Amygdala (tissue), 56 donors: ENCODE data around the gene FMNL2.

Experiments
- DNase-seq, 56 donors: peaks; one replicate each; lab custom pipeline; 2025; lab: John Stamatoyannopoulos, UW

FMNL2 gene

GRCh38 chr2:152594022-152594766, 259.2 kb downstream of the FMNL2 start:
- peak in 6 of 56 donors; percentile 13 to 55 (median 22) for DNase-seq

DNA sequence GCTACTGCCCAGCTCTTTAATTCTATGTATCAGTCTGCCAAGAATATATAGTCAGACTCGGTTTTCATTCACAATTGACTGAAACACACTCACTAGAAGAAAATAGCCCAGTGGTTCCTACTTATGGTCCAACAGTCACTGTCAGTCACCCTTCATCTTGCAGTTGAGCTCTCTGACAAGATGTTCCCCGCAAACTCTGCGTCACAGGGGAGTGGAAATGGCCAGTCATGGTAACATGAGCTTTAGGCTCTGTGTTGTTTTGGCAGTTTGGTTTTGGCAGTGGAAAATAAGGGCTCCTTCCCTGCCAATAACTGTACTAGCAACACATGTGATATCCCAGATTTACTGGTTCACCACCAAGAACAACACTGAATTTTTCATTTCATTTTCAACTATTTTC, 259.8 kb downstream of the FMNL2 start:
- no peak for DNase-seq

GRCh38 chr2:152598975-152599759, 264.2 kb downstream of the FMNL2 start:
- DNase-seq = no peak

DNA sequence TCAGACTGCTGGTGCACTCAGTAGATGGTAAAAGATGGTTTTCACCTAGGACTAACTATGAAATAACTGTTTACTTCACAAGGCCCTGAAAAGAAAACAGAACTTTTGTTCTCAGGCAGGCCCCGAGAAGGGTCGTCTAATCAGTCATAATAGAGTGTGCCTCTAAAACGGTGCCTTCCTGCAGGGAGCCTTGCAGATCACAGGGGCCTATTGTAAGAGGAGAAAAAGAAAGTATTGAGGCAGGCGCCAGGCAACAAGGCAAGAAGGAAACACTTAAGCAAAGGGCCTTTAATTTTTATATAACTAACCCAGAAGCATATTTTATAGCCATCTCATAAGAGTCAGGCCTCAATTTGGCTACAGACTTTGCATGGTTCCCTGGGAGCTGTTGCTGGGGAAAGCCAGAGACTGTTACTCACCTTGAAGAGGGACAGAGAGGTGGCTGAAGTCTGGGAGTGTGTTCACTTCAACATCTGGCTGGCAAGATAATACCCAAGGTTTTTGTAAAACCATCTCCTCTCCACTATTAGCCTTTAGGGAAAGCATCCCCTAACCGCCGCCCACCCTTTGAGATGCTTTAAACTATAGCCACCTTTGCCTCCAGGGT, 265.2 kb downstream of the FMNL2 start:
- DNase-seq = peak in 3 of 56 donors; percentile 7 to 33 (median 11)

DNA sequence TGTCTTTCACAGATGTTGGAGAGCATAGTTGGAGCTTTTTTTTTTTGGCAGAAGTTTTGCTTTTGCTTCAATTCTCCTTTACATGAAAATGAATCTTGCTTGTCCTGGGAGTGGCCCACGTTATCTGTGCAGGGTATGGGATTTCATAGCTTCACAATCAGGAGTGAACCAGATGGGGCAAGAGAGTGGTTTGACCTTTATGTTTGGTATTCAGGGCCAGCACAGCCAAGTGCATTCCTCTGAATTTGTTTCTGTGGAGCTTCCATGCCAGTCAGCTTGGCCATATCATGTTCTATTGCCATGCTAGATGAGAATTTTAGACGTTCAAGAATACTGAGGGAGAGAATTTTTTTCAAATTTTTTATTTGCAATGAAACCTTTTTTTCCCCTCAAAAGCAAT, 265.7 kb downstream of the FMNL2 start:
- no peak for DNase-seq

GRCh38 chr2:152602750-152603149, 267.8 kb downstream of the FMNL2 start:
- DNase-seq = no peak

DNA sequence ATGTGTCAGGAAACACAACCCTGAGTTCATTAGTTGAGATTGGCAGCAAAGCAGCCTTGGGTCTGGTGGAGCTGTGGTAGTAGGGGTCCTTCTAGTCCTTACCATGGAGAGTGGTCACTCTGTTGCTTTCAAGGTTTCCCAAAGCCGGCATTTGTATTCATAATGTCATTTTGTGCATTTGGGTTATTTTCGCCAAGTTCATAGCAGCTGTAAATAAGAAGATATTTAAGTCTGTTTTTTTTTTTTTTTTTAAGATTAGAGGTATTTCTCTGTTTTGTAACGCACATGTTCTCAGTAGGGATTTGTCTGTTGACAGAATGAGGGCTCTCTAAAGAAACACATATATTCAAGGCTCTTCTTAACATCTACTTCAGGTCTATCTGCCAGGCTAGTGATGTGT, 268.2 kb downstream of the FMNL2 start:
- DNase-seq = no peak

DNA sequence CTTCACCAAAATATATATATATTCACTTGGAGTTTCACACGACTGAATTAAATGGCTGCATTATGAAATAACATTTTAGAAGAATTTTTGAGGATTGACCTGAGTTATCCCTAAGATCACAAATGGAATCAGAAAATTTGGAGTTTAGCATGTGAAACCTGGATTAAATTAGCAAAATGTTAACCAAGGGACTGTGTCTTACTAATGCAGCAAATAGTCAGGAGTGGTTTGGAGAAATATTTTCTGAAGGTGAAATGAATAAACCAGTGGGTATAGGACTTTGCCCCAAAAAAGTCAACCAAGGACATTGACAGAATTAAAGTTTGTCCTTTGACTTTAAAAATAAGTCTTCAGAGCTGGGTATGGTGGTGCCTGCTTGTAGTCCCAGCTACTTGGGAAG, 271.1 kb downstream of the FMNL2 start:
- DNase-seq = no peak

DNA sequence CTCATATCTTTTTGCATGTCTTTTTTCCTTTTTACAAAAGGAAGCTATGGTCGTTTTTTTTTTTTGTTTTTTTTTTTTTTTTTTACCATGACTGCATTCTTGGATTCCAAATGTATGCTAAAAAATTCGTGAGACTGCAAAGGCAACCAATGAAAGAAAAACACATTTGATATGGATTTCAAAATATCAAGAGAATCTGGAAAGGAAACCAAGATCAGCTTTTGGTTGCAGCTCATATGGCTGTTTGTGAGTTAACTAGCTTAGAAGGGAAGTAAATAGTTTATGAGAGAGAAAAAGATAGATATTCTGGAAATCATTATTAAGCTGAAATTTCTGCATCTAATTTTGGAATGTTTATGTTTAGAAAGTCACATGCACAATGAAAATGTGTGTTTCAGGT, 272.0 kb downstream of the FMNL2 start:
- no peak for DNase-seq

DNA sequence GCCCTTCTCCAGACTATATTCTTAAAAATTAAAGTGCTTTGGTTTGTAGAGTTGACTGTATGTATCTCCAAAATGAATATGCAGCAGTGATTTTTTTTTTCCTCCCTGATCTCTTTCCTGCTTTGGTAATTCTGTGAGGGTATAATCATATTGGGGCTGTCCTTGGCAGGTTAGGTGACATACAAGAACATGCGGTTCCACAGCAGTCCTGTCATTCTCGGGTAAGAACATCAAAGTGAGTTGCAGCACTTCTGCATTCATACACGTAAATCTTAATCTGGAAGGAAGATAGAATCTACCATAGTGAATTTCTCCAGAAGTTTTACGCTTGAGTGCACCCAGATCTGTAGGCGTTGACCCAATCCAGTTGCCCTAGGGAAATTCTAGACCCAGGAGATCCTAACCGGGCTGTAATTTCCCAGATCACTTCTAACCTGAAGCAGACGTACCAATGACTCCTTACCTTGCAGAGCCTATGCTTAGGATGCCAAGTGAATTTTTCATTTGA, 272.9 kb downstream of the FMNL2 start:
- DNase-seq = no peak

DNA sequence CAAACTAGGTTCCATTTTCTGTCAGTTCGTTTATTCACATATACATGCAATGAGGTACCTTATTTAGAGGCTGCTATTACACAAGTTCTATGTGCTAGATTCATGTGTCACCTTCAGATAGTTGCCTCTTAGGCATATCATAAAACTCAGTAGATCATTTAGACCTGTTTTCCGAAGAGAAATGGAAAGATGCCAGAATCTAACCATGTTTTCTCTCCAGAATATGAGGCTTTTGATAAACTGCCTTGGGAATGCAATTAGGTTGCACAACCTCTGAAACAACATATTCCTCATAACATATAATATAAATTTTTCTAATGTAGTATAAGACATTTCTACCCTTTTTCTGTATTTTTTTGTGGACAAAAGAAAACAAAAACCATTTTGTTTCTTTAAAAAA, 274.2 kb downstream of the FMNL2 start:
- no peak for DNase-seq

- DNase-seq = no peak
Measured at GRCh38 chr2:152609699-152610098, 274.7 kb downstream of the FMNL2 start.

GRCh38 chr2:152611458-152612231, 276.7 kb downstream of the FMNL2 start:
- peak in 7 of 56 donors; percentile 8 to 32 (median 15) for DNase-seq

- DNase-seq = no peak
Measured at GRCh38 chr2:152613235-152613634, 278.3 kb downstream of the FMNL2 start.

- DNase-seq = no peak
Measured at GRCh38 chr2:152615177-152615576, 280.2 kb downstream of the FMNL2 start.

- DNase-seq = no peak
Measured at GRCh38 chr2:152617456-152618192, 282.6 kb downstream of the FMNL2 start.

GRCh38 chr2:152618193-152618564, 283.2 kb downstream of the FMNL2 start:
- DNase-seq = peak in 1 of 56 donors; percentile 22

DNA sequence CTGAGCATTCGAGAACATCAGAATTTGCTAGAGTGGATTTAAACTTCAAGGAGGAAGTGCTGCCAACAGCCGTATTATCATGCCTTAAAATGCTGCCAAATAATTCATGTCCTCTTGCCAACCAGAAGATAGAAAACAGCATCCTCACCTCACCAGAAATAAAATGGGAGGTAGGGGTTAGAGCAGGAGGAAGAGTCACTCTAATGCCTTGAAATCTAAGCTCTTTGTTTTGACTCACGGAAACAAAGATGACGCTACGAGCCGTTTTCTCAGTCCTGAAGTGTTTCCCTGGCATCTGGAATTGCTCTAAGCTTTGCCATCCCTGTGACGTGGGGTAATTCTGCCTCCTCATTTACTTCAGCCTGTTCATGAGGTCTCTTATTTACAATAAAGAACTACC, 285.2 kb downstream of the FMNL2 start:
- DNase-seq = no peak

DNA sequence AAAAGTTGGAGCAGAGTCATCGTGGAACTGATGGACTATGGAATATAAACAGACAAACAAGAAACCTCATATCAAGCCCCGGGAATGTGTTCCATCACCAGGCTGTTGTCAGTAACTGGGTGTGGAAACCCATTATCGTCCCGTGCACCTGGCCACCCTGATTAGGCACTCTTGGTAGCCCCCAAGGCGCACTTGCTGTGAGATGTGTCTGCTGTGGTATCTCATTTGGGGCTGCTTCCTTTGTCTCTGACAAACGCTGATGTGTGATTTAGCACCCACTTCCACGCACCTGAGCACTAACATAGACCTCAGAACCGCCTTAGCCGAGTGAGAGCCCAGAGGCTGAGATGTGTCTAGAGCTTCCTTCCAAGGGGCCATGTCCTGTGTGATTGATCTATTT, 286.0 kb downstream of the FMNL2 start:
- no peak for DNase-seq

DNA sequence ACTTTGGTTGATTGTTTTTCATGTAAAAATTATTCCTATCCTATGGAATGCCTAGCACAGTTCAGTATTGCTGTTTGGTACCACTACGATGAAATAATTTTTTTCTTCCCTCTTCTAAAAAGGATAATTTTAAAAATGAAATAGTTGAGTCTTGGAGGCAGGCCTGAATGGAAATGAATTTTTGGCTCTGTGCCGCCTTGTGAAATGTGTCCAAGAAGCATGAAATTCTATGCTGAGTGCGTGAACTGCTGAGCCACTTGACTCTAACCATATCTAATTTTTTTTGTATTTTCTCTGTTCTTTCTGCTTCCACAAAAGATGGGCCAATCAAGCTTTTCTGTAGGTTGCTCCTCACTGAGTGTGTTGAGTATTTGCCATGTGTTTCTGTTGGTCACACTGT, 287.2 kb downstream of the FMNL2 start:
- DNase-seq = no peak
